Stimulated activated CD4-positive, alpha-beta T cell treated with anti-CD3 and anti-CD28 coated beads, Interleukin-2, amount 100 ng/mL, for 24 hours (primary cell): ENCODE measurements around the gene MRPL58.
"Not testable (repeated sequence)": the region's sequence is repeated elsewhere in the genome, so short reads cannot be mapped to it uniquely, and the experiment has no call there.

Source experiments
- DNase-seq, 2 donors: peaks; one replicate each; pipeline ENCODE4 v3.0.0-alpha.2; 2020

The MRPL58 gene

GRCh38 chr17:75012346-75013091, at the start of gene MRPL58:
Gene MRPL58 (plus strand): TSS chr17:75012670. CDS start chr17:75012687, 17 bp downstream.
- peak; percentile 83 to 86 for DNase-seq

GRCh38 chr17:74963656-74964055, 48.8 kb upstream of the MRPL58 start:
- no peak for DNase-seq

- DNase-seq, result no peak
Observed at GRCh38 chr17:74964246-74964761, 48.2 kb upstream of the MRPL58 start.

- no peak for DNase-seq
Observed at GRCh38 chr17:74964988-74965622, 47.4 kb upstream of the MRPL58 start.

GRCh38 chr17:74968361-74968780, 44.1 kb upstream of the MRPL58 start:
- no peak for DNase-seq

- DNase-seq, result not testable (repeated sequence)
Observed at GRCh38 chr17:74969501-74969900, 43.0 kb upstream of the MRPL58 start.

GRCh38 chr17:74970395-74970794, 42.1 kb upstream of the MRPL58 start:
- no peak for DNase-seq

- no peak for DNase-seq
Observed at GRCh38 chr17:74971069-74971841, 41.2 kb upstream of the MRPL58 start.

GRCh38 chr17:74971842-74972106, 40.7 kb upstream of the MRPL58 start:
- DNase-seq, result no peak

GRCh38 chr17:74972107-74972972, 40.1 kb upstream of the MRPL58 start, which contains the start of gene HID1:
Gene HID1 (minus strand): TSS chr17:74972759. CDS start chr17:74972656, 103 bp downstream.
- DNase-seq, result peak; percentile 82 to 84

GRCh38 chr17:74972973-74973328, 39.5 kb upstream of the MRPL58 start:
- no peak for DNase-seq

- no peak for DNase-seq
Observed at GRCh38 chr17:74975943-74976342, 36.5 kb upstream of the MRPL58 start.

GRCh38 chr17:74977802-74978201, 34.7 kb upstream of the MRPL58 start:
- no peak for DNase-seq

GRCh38 chr17:74978240-74978639, 34.2 kb upstream of the MRPL58 start:
- DNase-seq, result no peak

GRCh38 chr17:74979408-74980146, 32.9 kb upstream of the MRPL58 start:
- no peak for DNase-seq

GRCh38 chr17:74981318-74981978, 31.0 kb upstream of the MRPL58 start:
- no peak for DNase-seq

GRCh38 chr17:74981979-74982662, 30.3 kb upstream of the MRPL58 start:
- peak; percentile 79 to 85 for DNase-seq

- DNase-seq, result not testable (repeated sequence)
Observed at GRCh38 chr17:74982663-74983313, 29.7 kb upstream of the MRPL58 start.

- DNase-seq, result no peak
Observed at GRCh38 chr17:74986206-74986576, 26.3 kb upstream of the MRPL58 start.

- DNase-seq, result peak; percentile 94 to 96
Observed at GRCh38 chr17:74987418-74987908, 25.0 kb upstream of the MRPL58 start, which contains the start of gene CDR2L. Gene CDR2L (plus strand): TSS chr17:74987632. CDS start chr17:74988044, 412 bp downstream.
